HG03442 (cell line): ENCODE measurements around the gene CLEC2A.
"Not testable (repeated sequence)": the region's sequence is repeated elsewhere in the genome, so short reads cannot be mapped to it uniquely, and the experiment has no call there.

ENCODE experiments used
- ATAC-seq: cut with Tn5 transposase; IDR thresholded peaks from one replicate; pipeline ENCODE4 v1.9.1; 2021; ENCODE audit warnings: mild to moderate bottlenecking, moderate library complexity; ENCODE audit not compliant: unreplicated experiment

CLEC2A gene

DNA sequence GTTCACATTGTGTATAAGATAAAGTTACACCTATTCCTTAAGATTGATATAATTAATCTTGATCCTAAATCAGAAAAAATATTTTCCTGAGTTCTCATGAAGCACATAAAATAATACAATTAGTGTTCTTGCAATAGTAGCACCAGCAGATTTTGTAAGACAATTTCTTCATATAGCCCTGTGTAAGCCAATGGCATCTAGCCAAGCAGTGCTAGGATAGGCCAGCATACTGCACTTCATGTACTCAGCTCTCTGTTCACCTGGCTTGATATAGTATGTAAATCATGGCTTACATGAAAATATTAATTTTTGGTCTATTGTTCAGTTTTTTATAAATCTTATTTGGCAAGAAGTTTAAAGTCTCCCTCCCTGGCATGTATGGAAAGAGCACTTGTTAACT lies 49.0 kb downstream of the CLEC2A start:
- no peak for ATAC-seq

DNA sequence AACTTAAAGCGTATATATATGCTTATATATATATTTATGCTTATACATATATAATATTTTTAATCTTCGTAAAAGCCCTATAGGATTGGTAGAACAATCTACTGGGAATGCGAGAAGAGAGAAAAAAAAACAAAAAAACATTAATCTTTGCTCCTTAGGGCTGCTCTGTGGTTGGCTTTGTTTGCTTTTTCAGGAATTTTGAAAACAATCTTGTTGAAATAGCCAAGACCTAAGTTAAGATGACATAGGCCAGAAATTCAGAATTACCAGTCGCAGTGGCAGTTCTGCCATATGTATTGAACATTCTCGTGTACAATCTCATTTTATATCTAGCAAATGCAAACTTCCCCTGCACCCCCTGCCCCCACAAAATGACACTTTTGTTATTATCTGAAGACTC lies 50.2 kb downstream of the CLEC2A start:
- ATAC-seq, result no peak

DNA sequence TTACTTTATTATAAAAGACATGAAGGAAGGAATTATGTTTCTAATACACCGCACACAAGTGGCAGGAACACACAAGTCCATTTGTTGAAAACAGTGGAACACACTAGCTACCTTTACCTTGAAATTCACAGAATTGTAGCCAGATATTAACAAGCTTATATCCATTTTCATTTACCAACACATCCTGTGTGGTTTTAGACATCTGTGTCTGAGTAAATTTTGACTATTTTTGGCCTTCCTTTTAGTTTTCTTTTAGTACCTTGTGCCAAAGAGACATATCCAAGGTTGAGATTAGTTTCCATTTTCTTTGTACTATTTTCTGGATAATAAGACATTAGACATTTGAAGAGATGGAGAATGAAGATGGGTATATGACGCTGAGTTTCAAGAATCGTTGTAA lies 50.9 kb downstream of the CLEC2A start, which contains the start of gene KLRF2:
Gene KLRF2, plus strand, starts transcription at position 244 of the 400 bp plus-strand sequence. Its CDS starts 107 bp downstream, at position 351.
- ATAC-seq, result no peak

DNA sequence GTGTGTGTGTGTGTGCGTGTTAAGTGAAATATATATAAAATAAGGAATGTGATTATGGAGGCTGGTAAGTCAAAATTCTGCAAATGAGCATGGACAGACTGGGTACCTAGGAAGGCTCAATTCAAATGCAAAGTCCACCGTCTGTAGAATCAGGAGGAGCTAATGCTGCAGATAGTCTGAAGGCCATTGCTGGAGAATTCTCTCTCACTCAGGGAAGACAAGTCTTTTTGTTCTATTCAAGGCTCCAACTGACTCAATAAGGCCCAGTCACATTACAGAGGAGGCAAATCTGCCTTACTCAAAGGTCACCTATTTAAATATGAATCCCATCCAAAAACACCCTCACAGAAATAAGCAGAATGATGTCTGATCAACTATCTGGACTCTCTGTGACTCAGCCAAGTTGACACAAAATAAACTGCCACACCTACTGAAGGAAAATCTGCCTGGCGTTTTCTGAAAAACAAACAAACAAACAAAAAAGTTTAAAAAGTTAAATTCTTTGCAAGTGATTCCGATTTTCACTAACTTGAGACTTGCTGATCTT lies 51.6 kb downstream of the CLEC2A start:
- ATAC-seq, result no peak

DNA sequence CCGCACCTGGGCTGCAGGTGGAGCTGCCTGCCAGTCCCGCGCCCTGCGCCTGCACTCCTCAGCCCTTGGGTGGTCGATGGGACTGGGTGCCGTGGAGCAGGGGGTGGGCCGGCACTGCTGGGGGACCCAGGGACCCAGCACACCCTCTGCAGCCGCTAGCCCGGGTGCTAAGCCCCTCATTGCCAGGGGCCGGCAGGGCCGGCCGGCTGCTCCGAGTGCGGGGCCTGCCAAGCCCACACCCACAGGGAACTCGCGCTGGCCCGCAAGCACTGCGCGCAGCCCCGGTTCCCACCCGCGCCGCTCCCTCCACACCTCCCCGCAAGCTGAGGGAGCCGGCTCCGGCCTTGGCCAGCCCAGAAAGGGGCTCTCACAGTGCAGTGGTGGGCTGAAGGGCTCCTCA lies 56.0 kb downstream of the CLEC2A start:
- ATAC-seq, result not testable (repeated sequence)

DNA sequence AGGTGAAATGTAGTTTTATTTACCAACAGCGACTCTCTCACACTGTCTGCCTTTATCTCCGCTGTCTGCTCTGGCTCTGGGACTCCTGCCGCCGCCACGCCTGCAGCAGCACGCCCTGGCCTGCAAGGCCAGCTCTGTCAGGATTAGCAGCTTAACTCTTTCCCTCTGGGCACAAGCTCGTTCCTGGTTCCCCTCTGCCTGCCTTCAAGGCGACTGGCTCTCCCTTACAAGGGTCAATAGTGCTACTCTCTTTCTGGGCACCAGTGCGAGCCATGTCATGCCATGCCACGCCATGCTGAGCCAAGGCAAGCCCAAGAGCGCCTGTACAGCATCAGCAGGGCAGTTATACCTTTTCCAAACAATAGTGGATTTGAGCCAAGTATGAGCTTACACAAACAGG lies 59.4 kb downstream of the CLEC2A start:
- no peak for ATAC-seq

DNA sequence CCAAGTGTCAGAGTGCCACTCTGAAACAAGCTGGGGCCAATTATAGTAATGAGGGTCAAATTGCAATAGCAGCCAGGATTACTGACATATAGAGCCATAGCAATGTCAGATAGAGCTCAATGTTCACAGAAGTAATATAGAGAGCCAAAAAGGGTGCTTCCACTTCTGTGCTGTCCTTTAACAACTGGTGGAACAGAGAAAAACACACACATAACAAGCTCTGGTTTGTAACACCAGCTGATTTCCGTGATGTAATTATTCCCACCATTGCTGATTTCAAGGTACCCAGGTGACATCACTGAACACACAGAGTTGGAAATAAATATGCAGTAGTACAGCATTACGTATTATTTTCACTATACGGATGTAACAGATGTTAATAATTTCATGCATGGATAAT lies 60.0 kb downstream of the CLEC2A start:
- no peak for ATAC-seq

DNA sequence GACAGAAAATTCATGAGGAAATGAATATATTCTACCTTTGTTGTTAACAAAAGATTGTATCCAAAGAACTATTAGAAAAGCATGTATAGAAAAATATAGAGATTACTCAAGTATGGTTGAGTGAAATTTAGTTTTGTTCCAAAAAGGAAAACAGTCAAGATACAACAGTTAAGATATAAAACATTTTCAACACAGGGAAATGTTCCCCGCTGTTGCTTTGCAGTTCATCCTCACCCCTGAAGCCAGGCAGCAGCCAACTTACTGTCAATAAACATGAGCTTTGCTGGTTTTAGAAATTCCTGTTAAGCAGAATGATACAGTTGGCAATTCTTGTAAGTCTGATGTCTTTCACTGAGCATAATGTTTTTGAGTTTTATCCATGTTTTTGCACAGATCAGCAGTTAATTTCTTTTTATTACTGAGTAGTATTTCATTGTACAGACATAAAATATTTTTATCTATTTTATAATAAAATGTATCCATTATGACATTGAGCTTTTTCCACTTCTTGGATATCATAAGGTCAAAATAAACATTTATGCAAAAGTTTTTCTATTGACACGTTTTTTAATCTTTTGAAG lies 61.8 kb downstream of the CLEC2A start:
- ATAC-seq, result no peak

DNA sequence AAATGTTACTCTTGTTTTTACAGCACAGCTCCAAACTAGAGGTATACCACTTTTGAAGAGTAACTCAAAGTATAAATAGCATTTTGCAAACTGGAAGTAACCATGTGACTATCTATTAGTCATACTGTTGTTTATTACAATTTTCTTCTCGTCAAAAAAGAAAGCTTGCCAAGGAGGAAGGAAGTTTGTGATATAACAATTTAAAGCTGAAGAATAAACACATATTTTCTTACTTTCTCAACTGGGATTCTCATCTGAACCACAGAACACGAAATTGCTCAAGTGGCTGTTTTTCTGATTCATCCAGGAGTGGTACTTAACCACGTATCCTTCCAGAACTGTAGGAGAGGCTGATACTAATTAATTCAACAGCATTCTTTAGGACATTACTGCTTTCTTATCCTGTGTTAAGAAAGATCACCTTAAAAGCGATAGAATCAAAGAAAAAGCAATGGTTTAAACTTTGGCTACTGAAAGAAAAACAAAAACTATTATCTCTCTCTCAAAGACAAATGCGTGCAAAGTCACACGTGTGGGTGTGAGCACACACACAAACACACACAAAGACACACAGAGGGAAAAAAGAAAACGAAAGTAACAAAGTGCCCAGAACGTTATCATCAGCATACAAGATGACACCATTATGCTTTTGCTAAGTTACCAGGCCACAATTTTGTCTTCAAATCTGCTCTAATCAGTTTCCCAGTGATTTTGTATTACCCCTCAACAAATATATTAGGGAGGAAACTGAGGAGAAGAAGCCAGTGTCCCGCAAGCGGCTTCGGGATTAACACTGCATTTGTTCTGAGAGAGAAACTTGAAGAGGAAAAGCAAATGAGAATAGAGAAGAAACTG lies 62.6 kb downstream of the CLEC2A start, which contains the start of gene CLEC2B:
Gene CLEC2B, minus strand, starts transcription at position 48 of the 855 bp plus-strand sequence.
- ATAC-seq, result no peak

DNA sequence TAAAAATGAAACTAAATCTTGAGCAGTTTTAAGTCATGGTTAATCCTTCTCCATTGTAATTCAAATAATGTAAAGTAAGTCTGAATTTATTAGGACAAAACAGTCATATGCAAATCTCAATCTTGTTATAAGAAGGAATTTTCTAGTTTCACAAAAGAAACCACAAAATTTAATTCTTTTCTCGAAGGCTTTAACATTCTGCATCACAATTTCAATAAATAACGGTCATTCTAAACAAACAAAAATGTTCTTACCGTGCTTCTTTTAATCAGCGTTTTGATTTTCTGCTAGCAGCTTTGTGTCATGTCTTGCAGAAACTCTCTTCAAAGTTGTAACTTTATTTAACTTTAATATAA lies 63.2 kb downstream of the CLEC2A start:
- ATAC-seq, result no peak

DNA sequence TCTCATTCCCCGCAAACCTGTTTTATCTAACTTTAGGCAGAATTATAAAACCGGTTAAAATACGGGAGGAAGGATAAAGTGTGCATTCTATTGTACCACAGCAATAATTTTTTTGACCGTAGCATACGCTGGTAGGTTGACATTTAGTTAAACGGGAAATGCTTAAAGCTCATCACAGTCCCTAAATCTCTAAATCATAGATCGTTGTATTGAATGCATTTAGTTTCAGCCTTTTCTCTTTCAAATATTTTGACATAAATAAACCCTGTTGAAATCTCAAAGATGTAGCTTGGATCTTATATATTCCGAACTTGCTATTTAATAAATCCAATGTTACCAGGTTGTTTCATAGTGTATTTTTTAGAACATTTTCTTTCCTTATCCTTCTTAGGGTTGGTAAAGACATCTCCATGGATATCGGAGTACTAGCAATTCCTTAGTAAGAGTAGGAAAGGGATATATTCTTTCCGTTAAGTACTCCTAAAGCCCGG lies 63.8 kb downstream of the CLEC2A start:
- no peak for ATAC-seq

DNA sequence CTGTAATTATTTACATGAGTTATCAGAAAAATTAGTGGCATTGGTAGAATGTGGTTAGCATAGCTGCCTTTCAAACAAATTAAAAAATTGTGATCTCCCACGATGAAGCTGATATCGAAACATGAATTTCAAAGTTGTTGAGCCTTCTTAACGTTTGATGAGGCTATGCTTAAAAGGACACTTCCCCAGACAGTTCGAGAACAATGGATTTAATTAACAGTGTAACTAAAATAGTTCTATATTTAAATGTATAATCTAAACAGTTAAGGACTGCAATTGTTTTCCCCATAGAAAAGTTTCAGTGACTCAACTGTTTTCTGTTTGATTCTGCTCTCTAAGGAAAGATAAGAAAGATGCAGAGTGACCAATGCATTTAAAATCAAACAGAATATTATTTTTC lies 64.6 kb downstream of the CLEC2A start:
- ATAC-seq, result no peak

DNA sequence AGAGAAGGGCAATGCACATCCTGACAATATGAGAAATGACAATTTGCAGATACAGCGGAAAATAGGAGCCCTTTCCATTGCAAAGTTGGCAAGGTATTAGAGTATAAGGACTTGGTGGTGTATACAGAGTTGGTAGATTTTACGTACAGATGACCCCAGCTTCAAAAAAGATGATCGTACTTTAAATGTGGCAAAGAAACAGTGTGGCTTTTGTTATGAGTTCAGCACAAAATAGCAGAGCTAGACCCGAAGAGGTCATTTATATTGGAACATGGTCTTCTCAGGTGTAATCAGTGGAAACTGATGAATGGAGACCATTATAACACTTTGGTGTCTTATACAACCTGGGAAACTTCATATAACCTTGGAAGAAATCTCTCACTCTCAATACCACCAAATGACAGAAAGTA lies 65.3 kb downstream of the CLEC2A start:
- ATAC-seq, result no peak

DNA sequence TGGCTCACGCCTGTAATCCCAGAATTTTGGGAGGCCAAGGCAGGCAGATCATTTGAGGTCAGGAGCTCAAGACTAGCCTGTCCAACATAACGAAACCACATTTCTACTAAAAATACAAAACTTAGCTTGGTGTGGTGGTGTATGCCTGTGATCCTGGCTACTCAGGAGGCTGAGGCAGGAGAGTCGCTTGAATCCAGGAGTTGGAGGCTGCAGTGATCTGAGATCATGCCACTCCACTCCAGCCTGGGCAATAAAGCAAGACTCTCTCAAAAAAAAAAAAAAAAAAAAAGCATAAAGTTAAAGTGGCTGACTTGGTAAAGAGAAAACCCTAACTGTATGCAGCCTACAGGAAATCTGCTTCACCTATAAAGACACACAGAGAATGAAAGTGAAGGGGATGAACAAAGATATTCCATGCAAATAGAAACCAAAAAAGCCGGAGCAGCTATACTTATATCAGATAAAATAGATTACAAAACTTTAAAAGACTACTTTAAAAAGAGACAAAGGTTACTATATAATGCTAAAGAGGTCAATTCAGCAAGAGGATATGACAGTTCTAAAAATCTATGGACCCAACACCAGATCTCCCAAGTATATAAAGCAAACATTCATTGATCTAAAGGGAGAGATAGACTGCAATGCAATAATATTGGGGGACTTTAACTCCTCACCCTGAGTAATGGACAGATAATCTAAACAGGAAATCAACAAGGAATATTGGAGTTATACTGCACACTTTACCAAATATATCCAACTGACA lies 67.1 kb downstream of the CLEC2A start:
- no peak for ATAC-seq
